ENCODE data around the gene TXNL4B. TPM values are rescaled to one million over a fixed set of nuclear protein-coding genes. Genes with fewer than 3 reads are reported as not detected.

TXNL4B gene
- total RNA-seq, 2 donors from 2014 or later = 3.7 to 38.6 TPM

GRCh38 chr16:72126429-72126765, 33.0 kb upstream of the TXNL4B start:
- Histone ChIP-seq H3K4me1 (ENCODE audit: control insufficient read depth in 1 of 2, low read depth in 2 of 2) (no peaks in the 10 kb centered on the region), H3K27ac (no peak overlapping the region), H3K9me3 (no peaks in the 10 kb centered on the region), H3K36me3 (no peaks in the 10 kb centered on the region), H3K27me3 (replicated peaks; ENCODE audit: insufficient read depth) (no peaks in the 10 kb centered on the region), H3K4me3 (no peak overlapping the region)
- no peak for TF ChIP-seq CTCF (IDR thresholded peaks at IDR 0.05)
- DNase-seq (ENCODE audit: low spot score) = no peak
- no peak for ATAC-seq (ENCODE audit: insufficient number of reproducible peaks, low FRiP score, low read depth)

- no peak for DNase-seq (ENCODE audit: low spot score)
- ATAC-seq (ENCODE audit: insufficient number of reproducible peaks, low FRiP score, low read depth) = no peak
- Histone ChIP-seq H3K27me3 (replicated peaks; ENCODE audit: insufficient read depth) (no peaks in the 10 kb centered on the region), H3K4me1 (ENCODE audit: control insufficient read depth in 1 of 2, low read depth in 2 of 2) (no peaks in the 10 kb centered on the region), H3K4me3 (no peak overlapping the region), H3K9me3 (no peaks in the 10 kb centered on the region), H3K27ac (no peak overlapping the region), H3K36me3 (no peaks in the 10 kb centered on the region)
- no peak for TF ChIP-seq CTCF (IDR thresholded peaks at IDR 0.05)
These were observed 32.4 kb upstream of the TXNL4B start for GRCh38 chr16:72125635-72126428.

GRCh38 chr16:72124761-72125634, 31.6 kb upstream of the TXNL4B start:
- Histone ChIP-seq H3K36me3 (no peaks in the 10 kb centered on the region), H3K27me3 (replicated peaks; ENCODE audit: insufficient read depth) (no peaks in the 10 kb centered on the region), H3K4me3 (no peak overlapping the region), H3K27ac (no peak overlapping the region), H3K4me1 (ENCODE audit: control insufficient read depth in 1 of 2, low read depth in 2 of 2) (no peaks in the 10 kb centered on the region), H3K9me3 (no peaks in the 10 kb centered on the region)
- DNase-seq (ENCODE audit: low spot score) (no peak), ATAC-seq (ENCODE audit: insufficient number of reproducible peaks, low FRiP score, low read depth) (no peak)
- peak; percentile 58 for TF ChIP-seq CTCF (IDR thresholded peaks at IDR 0.05)

- Histone ChIP-seq H3K4me3 (no peak overlapping the region), H3K36me3 (no peaks in the 10 kb centered on the region), H3K27ac (no peak overlapping the region), H3K9me3 (no peaks in the 10 kb centered on the region), H3K27me3 (replicated peaks; ENCODE audit: insufficient read depth) (no peaks in the 10 kb centered on the region), H3K4me1 (ENCODE audit: control insufficient read depth in 1 of 2, low read depth in 2 of 2) (no peaks in the 10 kb centered on the region)
- no peak for ATAC-seq (ENCODE audit: insufficient number of reproducible peaks, low FRiP score, low read depth)
- TF ChIP-seq CTCF (IDR thresholded peaks at IDR 0.05) = no peak
- DNase-seq (ENCODE audit: low spot score) = no peak
These were observed 30.7 kb upstream of the TXNL4B start for GRCh38 chr16:72124148-72124547.

GRCh38 chr16:72123426-72123825, 30.0 kb upstream of the TXNL4B start:
- no peak for TF ChIP-seq CTCF (IDR thresholded peaks at IDR 0.05)
- H3K9me3 ChIP-seq = no peaks in the 10 kb centered on the region
- no peak for ATAC-seq (ENCODE audit: insufficient number of reproducible peaks, low FRiP score, low read depth)
- H3K4me1 ChIP-seq (ENCODE audit: control insufficient read depth in 1 of 2, low read depth in 2 of 2) = no peaks in the 10 kb centered on the region
- H3K4me3 ChIP-seq = no peak overlapping the region
- H3K36me3 ChIP-seq = no peaks in the 10 kb centered on the region
- no peak overlapping the region for H3K27ac ChIP-seq
- H3K27me3 ChIP-seq (replicated peaks; ENCODE audit: insufficient read depth) = no peaks in the 10 kb centered on the region
- no peak for DNase-seq (ENCODE audit: low spot score)

Data from thoracic aorta (tissue), 2 donors.